ENCODE results near the gene KDM2A.
A peak's percentile ranks its signal among the peaks of the same experiment; 100 is the strongest.
"Not testable (repeated sequence)": the region's sequence is repeated elsewhere in the genome, so short reads cannot be mapped to it uniquely, and the experiment has no call there.

Gene KDM2A

DNA sequence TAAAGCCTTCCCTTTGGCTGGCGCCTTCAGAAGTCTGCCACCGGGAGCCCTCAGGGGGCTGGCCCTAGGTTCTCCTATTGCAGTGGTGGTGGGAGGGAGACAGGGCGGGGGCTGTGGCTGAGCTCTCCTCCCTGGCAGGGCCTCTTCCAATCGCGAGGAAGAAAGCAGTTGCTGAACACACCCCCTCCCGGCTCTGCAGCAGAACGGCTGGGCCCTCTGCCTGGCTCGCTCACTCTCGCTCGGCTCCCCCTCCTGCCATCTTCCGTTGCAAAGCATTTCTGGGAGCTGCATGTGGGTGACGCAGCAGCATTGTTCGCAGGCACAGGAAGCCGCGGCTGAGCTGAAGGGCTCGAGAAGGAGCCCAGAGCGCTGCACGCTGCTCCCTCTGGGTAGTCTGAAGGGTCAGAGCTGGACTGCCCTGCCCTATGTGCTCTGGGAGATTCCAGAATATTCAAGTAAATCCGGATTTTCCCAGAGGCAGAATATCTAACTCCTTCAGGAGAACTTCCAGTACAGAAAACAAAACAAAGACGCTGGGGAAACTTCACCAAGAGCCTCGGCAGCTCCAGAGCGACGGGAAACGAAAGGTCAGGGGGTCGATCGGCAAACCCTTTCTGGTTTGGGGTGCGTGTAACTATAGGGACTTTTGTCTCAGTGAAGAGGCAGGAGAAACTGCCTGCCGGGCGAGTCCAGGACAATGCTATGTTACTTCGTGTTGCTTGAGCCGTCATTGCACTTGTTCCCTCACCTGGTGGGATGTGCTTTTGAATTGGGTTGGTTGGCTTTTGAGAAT, 120.9 kb downstream of the KDM2A start:
- FAIRE-seq, result peak; percentile 97

DNA sequence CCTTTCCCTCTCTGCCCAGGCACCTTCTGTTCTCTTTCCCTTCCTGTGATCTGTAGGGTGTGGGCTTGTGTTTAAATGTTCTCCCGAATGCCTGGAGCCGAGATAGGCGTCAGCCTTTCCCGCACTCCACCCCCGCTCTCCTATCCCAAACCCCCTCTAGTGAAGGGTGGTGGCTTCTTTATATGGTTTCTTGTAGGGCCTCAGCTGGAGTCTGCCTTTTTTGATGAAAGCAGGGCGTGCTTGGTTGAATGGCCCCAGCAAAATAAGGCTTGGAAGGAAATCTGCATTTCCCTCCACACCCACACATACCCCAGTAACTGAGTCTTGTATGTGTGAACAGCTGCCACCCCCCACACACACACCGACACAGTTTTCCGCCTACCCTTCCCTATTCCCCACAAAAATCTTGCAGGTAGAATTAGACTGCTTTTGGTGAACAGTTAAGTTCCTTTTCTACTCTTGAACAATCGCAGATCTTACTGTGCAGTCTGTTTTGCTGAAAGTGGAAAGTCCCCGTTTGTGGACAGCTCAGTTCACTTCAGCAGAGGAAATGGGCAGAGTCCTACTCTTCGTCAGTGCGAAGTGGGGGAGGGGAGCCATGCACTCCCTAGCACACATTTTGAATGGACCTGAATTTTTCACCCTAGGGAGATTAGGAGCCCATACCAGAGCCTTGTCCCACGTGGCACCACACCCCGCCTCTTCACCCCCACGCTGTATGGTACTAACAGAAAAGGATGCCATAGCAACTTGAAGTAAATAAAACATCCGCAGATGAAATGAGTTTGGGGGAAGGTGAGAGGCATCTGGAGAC, 121.7 kb downstream of the KDM2A start:
- FAIRE-seq, result no peak

DNA sequence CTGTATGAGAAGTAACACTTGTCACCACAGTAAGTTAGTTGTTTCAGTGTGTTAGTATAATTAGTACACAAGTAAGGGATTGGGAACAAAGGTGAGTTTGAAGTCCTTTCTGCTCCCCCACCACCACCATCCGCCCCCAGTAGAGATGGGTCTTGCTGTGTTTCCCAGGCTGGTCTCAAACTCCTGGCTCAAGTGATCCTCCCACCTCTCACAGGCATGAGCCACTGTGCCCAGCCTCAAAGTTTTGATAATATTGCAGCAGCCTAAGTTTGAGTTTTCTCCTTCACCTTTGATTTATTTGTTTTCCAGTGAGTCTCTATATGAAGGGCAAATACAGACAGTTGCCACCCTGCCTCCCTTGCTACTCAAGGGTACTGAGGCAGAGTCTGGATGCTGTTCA, 123.5 kb downstream of the KDM2A start:
- no peak for FAIRE-seq

DNA sequence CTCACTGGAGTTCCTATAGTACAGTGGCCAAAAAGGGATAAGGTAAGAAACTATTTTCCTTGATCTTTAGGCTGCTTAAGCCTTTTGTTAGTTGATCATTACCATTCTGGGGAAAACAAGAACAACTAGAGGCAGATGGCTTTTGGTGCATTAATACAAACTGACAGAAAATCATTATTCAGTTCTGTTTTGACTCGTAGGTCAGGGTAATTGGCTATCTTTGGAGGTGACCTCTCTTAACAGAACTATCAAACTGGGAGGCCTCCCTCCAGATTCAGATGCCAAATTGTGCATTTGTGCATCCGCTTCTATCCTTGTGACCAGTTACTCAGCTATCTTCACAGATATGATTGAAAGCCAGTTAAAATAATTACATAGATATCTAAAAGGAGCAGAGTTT, 124.0 kb downstream of the KDM2A start:
- no peak for FAIRE-seq

DNA sequence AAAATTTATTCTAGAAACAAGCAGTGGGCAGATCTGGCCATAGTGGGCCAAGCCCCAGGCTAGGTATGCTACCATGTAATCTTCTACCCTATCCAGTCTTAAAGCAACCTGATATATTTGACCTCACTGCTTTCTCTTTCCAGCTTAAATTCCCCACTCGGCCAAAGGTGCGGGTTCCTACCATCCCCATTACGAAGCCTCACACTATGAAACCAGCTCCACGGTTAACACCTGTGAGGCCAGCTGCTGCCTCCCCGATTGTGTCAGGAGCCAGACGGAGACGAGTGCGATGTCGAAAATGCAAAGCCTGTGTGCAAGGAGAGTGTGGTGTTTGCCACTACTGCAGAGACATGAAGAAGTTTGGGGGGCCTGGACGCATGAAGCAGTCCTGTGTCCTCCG, 126.0 kb downstream of the KDM2A start:
- no peak for FAIRE-seq

DNA sequence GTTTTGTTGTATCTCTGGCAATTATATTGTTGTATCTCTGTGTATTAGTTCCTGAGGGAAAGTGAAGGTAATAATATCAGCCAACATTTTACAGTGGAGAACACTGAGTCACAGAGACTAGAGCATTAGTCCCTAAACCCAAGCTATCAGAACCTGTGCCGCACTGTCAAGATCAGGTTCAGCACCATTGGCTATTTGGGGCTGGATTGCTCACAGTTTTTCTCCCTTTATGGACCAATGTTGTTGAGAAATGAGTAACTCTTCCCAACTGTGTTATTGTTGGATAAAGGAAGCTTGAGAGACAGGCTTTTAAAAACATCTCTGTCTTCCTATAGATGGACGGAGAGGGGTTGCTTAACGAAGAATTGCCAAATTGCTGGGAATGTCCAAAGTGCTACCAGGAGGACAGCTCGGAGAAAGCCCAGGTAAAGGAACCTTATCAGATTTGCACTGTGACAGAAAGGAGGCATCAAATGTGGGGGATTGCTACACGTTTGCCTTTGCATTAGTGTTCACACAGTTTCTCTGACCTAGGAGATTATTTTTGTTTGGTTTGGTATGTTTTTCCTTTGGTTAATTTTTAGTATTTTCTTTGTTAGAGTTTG, 129.0 kb downstream of the KDM2A start:
- FAIRE-seq, result no peak

DNA sequence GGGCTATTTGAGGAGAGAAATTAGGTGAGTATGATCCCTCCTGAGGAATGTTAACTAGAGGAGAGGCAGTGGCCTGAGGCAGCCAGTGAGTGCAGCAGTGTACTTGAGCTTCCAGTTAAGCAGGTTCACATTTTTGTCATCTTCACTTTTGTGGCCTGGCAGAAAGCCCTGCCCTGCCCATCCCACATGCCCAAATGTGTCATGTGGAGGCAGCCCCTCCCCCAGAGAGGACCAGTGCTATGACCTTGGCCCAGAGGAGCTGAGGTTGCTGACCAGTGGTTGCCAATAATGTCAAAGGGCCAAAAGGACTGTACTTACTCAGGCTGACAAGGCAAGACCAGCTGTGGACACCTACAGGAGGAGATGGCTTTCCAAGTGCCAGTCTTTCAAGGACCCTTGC, 129.6 kb downstream of the KDM2A start:
- FAIRE-seq, result no peak

DNA sequence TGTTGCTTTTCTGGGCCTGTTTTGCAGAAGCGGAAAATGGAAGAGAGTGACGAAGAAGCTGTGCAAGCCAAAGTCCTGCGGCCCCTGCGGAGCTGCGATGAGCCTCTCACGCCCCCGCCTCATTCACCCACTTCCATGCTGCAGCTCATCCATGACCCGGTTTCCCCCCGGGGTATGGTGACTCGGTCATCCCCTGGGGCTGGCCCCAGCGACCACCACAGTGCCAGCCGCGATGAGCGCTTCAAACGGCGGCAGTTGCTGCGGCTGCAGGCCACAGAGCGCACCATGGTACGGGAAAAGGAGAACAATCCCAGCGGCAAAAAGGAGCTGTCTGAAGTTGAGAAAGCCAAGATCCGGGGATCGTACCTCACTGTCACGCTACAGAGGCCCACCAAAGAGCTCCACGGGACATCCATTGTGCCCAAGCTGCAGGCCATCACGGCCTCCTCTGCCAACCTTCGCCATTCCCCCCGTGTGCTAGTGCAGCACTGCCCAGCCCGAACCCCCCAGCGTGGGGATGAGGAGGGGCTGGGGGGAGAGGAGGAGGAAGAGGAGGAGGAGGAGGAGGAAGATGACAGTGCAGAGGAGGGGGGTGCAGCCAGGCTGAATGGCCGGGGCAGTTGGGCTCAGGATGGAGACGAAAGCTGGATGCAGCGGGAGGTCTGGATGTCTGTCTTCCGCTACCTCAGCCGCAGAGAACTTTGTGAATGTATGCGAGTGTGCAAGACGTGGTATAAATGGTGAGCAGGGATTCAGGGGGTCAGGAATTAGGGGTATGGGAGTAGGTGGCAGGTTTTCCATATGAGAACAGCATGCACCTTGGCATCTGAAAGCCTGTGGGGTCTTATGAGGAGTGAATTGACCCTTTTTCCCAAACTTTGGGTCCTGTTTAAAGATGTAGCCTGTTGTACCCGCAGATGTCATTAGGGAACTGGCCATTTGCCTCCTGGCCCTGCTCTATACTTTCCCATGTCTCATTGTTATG, 131.3 kb downstream of the KDM2A start:
- no peak for FAIRE-seq

DNA sequence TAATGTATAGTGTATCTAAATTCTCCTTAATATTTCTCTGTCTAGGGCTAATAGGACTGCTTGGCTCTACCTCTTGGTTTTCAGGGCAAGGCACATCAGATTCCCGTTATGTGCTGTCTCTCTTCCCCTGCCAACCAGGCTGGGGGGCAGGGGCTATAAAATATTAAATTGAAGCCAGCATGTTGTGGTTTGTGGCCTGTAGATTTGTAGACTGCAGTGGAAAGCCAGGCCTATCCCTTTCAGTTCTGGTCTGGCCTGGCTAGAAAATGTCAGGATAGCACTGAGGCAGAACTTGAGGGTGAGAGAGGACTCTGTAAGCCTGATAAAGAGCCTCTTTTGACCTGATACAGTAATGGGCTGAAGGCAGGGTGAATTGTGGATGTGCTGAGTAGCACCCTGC, 132.8 kb downstream of the KDM2A start:
- no peak for FAIRE-seq

DNA sequence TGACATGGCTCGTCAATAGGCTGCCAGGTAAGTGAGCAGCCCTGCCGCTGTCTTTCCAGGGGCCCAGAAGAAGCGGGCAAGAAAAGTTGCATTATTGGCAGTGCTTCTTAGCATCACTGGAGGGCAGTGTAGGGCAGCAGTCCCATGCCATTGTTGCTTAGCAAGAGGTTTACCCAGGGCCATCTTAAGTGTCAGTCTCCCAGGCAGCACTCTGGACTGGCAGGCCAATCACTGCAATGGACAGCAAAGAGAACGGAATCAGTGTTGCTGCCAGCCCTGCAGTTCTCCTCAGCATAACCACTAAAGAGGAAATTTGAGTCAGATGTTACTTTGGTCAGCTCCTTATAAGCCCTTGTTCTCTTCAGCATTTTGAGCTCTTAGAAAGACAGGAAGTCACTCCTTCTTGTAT, 133.8 kb downstream of the KDM2A start:
- no peak for FAIRE-seq

DNA sequence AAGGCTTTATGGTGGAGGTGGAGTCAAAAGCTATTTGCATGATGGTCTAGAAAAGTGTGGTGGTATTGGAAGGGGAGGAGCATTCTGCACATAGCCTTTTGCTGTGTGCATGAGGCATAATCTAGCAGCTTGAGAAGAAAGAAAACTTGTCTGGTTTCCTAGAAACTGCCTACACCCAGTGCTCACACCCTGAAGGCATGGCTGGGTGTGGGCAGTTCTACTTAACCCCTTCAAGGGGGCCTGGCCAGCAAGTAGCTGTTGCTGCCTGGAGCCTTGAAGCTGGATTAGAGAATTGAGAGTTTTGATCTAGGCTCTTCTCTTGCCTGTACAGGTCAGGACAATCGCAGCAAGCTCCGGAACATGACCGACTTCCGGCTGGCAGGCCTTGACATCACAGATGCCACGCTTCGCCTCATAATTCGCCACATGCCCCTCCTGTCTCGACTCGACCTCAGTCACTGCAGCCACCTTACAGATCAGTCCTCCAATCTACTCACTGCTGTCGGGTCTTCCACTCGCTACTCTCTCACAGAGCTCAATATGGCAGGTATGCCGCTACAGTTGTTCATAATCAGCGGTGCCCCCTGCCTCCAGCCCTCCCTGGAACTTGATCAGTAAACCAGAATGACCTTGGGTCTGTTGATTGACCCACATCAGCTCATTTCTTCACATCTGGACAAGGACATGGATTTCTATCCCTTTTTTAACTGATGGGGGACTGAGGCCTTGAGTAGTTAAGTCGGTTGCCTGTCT, 135.0 kb downstream of the KDM2A start:
- no peak for FAIRE-seq

DNA sequence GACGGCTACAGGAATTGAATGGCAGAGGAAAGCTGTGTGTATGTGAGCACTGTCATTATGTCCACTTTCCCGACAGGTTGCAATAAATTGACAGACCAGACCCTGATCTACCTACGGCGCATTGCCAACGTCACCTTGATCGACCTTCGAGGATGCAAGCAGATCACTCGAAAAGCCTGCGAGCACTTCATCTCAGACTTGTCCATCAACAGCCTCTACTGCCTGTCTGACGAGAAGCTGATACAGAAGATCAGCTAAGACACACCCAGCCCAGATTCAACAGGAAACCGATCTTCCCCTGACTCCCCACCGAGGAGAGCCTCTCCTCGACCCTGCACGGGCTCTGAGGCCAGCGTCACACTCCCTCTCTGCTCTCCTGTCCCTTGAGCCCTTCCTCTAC, 135.7 kb downstream of the KDM2A start:
- FAIRE-seq, result no peak

DNA sequence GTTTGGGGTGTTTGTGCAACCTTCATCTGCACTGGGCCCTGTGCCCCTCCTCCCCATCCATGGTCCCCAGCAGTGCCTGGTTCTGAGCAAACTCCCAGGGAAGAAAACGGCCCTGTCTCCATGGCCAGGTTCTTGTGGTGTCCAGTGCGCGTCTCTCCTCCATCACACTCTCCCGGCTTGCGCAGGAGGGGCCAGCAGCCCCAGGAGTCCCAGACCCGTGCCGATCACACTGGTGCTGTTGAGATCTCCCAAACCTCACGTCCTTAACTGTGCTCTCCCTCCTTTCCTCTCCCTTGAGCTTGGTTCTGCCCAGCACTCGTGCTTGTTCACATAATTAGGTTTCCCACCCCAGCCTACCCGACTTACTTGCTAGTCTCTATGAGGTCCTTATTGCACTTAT, 136.3 kb downstream of the KDM2A start:
- no peak for FAIRE-seq

DNA sequence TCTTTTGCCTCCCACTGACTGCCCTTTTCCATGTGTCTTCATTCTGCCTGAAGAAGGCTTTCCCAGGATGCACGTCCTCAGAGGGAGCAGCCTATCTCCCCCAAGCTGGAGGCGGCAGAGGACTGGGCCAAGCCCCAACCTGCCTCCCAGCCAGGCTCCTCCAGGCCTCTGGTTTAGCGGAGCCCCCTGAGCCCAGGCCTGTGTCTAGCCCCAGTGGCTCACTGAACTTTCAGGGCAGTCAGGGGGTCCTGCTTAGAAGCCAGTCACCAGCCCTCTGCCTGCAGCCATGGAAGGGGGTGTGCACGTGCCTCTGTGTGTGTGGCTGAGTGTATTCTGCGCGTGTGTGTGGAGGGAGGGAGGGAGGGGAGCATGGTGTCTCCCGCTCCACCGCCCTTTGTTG, 136.8 kb downstream of the KDM2A start:
- no peak for FAIRE-seq

DNA sequence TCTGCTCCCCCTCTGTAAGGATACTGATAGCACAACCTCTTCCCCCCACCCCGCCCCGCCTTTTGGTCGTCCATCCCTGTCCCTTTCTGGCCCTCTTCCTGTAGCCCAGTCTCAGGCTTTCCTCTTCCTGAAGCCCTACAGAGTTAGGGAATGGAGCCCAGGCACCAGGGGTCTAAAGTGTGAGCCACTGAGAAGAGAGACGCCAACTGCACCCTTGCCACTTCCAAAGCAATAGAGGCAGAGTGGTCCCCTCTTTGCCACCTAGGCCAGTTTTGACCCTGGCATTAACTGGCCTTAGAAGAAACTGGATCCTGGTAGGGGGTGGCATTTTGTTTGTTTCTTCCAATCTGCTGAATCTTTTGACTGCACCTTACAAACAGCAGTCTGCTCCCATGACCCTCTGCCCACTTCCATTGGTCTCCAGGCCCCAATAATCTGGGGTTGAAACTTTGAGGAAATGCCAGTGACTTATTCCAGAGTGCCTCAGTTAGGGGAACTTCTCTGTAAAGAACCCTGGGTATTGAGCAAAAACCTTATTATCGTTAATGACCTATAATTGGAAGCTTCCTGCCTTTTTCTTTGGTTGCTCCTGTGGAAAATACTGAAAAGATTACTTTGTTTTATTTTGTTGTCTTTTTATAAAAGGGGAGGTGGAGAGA, 137.5 kb downstream of the KDM2A start:
- FAIRE-seq, result no peak

DNA sequence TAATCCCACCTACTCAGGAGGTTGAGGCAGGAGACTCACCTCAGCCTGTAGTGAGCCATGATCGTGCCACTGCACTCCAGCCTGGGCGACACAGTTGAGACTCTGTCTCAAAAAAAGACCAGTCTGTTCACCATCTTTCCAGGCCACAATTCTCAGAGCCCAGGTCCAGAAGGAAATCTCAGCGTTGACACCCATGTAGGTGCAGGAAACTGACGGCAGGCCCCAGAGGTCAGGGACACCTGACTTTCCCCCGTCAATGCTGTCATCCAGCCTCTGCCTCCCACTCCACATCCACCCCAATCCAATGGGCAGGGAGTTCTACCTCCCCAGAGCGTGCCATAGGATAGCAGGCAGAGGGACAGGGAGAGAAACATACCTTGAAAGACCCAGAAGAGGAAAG, 141.3 kb downstream of the KDM2A start:
- no peak for FAIRE-seq

DNA sequence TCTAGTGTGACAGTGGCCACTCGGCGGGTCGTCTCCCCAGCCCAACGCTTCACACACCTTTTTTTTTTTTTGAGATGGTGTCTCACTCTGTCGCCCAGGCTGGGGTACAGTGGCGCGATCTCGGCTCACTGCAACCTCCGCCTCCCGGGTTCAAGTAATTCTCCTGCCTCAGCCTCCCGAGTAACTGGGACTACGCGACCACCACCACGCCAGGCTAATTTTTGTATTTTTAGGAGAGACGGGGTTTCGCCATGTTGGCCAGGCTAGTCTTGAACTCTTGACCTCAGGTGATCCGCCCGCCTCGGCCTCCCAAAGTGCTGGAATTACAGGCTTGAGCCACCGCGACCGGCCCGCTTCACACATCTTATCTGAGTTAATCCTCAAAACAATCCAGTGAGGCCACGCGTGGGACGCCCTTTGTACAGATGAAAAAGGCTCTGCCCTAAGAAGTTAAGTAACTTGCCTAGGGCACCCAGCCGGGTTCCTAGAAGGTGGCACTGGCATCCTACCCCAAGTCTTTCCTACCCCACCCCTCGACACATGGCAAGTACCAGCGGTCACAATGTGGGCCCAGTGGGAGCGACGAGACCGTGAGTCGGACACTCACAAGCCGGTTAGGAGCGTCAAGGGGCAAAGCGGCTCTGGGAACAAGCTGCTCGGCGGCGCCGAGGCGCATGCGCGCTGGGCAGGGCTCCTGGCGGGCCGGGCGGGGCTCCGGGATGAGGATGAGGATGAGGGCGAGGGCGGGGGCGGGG, 142.0 kb downstream of the KDM2A start:
- FAIRE-seq, result not testable (repeated sequence)

DNA sequence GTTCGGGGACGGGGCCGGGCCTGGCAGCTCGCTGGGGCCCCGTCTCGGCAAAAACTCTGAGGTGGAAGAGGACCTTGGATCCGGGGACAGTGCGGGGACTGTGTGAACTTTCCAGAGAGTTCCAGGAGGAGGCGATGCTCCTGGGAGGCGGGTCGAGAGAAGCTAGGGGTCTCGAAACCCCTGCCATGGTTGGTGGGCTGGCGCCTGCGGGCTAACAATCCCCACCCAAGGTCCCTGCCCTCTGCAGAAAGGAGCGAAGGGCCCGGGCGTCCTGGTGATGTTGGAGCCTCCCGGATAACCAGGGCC, 142.5 kb downstream of the KDM2A start:
- no peak for FAIRE-seq

DNA sequence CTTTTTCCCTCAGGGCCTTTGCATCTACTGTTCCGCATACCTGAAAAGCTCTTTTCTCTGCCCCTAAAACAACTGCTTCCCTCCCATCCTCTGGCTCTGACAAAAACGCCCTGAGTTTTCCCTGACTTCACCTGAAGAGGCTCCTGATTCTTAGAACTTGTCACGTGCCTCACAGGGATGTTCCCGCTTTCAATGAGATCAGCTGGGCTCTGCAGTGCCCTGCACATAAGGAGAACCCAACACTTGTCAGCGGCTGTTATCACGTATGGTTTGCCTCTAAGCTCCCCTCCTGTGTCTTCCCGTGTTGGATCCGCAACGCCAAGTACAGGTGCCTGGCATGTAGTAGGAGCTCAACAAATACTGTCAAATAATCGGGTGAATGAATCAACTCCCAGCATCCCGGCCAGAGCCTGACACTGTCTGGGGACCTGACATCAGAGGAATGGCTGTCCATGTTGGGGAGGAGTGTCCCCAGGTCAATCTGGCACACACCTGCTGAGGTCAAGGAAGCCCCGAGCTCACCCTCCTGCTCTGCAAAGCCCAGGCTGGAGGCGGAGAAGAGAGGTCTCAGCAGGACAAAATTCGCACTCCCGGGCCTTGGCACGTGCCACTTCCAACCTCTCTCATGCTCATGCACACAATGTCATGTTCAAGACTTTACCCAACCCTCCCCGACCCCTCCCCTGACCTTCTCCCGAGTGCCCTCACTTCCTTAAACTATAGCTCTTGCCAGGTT, 143.1 kb downstream of the KDM2A start:
- no peak for FAIRE-seq

All from G401.6 (cell line).